IMR-90 (cell line): ENCODE measurements around the gene MLH1.

ENCODE experiments used
- MAZ ChIP-seq: IDR thresholded peaks from 2 replicates; pipeline ENCODE4 v1.6.1; 2012; ENCODE audit warnings: low read depth, mild to moderate bottlenecking, low read length, improper control_type of control experiment, moderate library complexity, borderline replicate concordance
- POLR2A ChIP-seq: IDR thresholded peaks from 2 replicates; pipeline ENCODE4 v1.6.1; 2012; ENCODE audit warnings: mild to moderate bottlenecking, low read depth, low read length
- RAD21 ChIP-seq: IDR thresholded peaks from 2 replicates; pipeline ENCODE4 v1.6.1; 2012; ENCODE audit warnings: low read length, improper control_type of control experiment
- RCOR1 ChIP-seq: IDR thresholded peaks from 2 replicates; pipeline ENCODE4 v1.6.1; 2012; ENCODE audit warnings: mild to moderate bottlenecking, low read length, improper control_type of control experiment; ENCODE audit not compliant: insufficient replicate concordance
- SMC3 ChIP-seq: fragments of 150-350 bp; IDR thresholded peaks from 2 replicates; pipeline ENCODE4 v1.6.1; 2016; ENCODE audit warnings: low read depth, mild to moderate bottlenecking, antibody characterized with exemption, low read length, moderate library complexity
- TF ChIP-seq, protein P1 (sequence below): conservative IDR thresholded peaks from 2 replicates; pipeline ENCODE4 v1.5.1; 2012; ENCODE audit warnings: mild to moderate bottlenecking, low read depth, low read length, improper control_type of control experiment
- TF ChIP-seq, protein P2 (sequence below): fragments of 150-350 bp; IDR thresholded peaks from 2 replicates; pipeline ENCODE4 v1.6.1; 2017; ENCODE audit warnings: mild to moderate bottlenecking, antibody characterized with exemption, low read length, low read depth

DNA sequence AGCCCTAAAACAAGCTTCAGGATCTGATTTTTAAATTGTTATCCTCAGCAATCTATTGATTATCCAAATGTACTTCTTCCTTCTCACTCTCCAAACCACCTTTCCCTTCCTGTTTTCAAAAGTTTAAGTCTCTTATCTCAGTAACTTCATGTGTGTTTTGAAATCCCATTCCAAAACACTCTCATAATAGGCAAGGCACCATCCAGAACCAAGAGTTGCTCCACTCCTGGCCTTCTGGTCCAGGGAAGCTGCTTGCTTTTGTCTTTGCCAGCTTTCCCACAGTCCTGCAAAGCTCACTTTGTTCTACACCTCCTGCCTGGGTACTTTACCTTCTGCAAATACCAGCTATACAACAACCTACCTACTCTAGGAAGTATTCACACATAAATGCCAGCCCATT is 63.5 kb downstream of the MLH1 start:
- TF ChIP-seq, protein P1, sequence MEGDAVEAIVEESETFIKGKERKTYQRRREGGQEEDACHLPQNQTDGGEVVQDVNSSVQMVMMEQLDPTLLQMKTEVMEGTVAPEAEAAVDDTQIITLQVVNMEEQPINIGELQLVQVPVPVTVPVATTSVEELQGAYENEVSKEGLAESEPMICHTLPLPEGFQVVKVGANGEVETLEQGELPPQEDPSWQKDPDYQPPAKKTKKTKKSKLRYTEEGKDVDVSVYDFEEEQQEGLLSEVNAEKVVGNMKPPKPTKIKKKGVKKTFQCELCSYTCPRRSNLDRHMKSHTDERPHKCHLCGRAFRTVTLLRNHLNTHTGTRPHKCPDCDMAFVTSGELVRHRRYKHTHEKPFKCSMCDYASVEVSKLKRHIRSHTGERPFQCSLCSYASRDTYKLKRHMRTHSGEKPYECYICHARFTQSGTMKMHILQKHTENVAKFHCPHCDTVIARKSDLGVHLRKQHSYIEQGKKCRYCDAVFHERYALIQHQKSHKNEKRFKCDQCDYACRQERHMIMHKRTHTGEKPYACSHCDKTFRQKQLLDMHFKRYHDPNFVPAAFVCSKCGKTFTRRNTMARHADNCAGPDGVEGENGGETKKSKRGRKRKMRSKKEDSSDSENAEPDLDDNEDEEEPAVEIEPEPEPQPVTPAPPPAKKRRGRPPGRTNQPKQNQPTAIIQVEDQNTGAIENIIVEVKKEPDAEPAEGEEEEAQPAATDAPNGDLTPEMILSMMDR = no peak
- TF ChIP-seq, protein P2, sequence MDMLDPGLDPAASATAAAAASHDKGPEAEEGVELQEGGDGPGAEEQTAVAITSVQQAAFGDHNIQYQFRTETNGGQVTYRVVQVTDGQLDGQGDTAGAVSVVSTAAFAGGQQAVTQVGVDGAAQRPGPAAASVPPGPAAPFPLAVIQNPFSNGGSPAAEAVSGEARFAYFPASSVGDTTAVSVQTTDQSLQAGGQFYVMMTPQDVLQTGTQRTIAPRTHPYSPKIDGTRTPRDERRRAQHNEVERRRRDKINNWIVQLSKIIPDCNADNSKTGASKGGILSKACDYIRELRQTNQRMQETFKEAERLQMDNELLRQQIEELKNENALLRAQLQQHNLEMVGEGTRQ = no peak
- TF ChIP-seq RAD21 = no peak
- no peak for TF ChIP-seq RCOR1
- TF ChIP-seq MAZ = no peak
- TF ChIP-seq SMC3 = no peak
- no peak for TF ChIP-seq POLR2A
